H54 (cell line): ENCODE results near the gene LLCFC1.

Experiments used
- DNase-seq: peaks from one replicate; pipeline ENCODE4 v3.0.0; 2011; ENCODE audit warnings: low spot score, mixed read lengths; ENCODE audit not compliant: insufficient read length
- FAIRE-seq: peaks from 3 replicates; lab custom pipeline; 2011; peaks lifted over from hg19 to GRCh38; lab: Jason Lieb, UNC
- POLR2A ChIP-seq: IDR thresholded peaks from 2 replicates; pipeline ENCODE4 v1.6.1; 2011; ENCODE audit warnings: low read depth, mild to moderate bottlenecking, low read length

The LLCFC1 gene

GRCh38 chr7:142942746-142943145 lies 3.5 kb downstream of the LLCFC1 start:
- TF ChIP-seq POLR2A, result no peak
- DNase-seq (no peak), FAIRE-seq (no peak)

- no peak for TF ChIP-seq POLR2A
- no peak for FAIRE-seq
- DNase-seq, result no peak
Measured at GRCh38 chr7:142943706-142944268, 4.5 kb downstream of the LLCFC1 start.

- FAIRE-seq (no peak), DNase-seq (no peak)
- TF ChIP-seq POLR2A, result no peak
Measured at GRCh38 chr7:142945001-142945400, 5.7 kb downstream of the LLCFC1 start.

GRCh38 chr7:142948603-142949002 lies 9.3 kb downstream of the LLCFC1 start:
- DNase-seq (no peak), FAIRE-seq (no peak)
- TF ChIP-seq POLR2A, result no peak

GRCh38 chr7:142950235-142950634 lies 11.0 kb downstream of the LLCFC1 start:
- TF ChIP-seq POLR2A, result no peak
- FAIRE-seq, result no peak
- no peak for DNase-seq

GRCh38 chr7:142954680-142955268 lies 15.5 kb downstream of the LLCFC1 start:
- DNase-seq, result no peak
- no peak for TF ChIP-seq POLR2A
- FAIRE-seq, result no peak

- DNase-seq (no peak), FAIRE-seq (no peak)
- TF ChIP-seq POLR2A, result no peak
Measured at GRCh38 chr7:142956951-142957623, 17.8 kb downstream of the LLCFC1 start.

- no peak for TF ChIP-seq POLR2A
- DNase-seq, result no peak
- FAIRE-seq, result no peak
Measured at GRCh38 chr7:142957723-142958122, 18.4 kb downstream of the LLCFC1 start.

GRCh38 chr7:142959202-142959601 lies 19.9 kb downstream of the LLCFC1 start:
- no peak for FAIRE-seq

GRCh38 chr7:142960955-142961512 lies 21.8 kb downstream of the LLCFC1 start:
- TF ChIP-seq POLR2A, result no peak
- no peak for FAIRE-seq
- DNase-seq, result no peak

More at GRCh38 chr7:142959202-142959601, 19.9 kb downstream of the LLCFC1 start:
- no peak for DNase-seq
- TF ChIP-seq POLR2A, result no peak

- DNase-seq (no peak), FAIRE-seq (no peak)
- TF ChIP-seq POLR2A, result no peak
Measured at GRCh38 chr7:142961595-142961972, 22.3 kb downstream of the LLCFC1 start.

GRCh38 chr7:142961973-142962926 lies 23.0 kb downstream of the LLCFC1 start, which contains the start of gene KEL:
Gene KEL (minus strand): TSS chr7:142962363. CDS start chr7:142962206, 157 bp downstream.
- FAIRE-seq (no peak), DNase-seq (no peak)
- TF ChIP-seq POLR2A, result no peak

GRCh38 chr7:142962991-142963390 lies 23.7 kb downstream of the LLCFC1 start:
- FAIRE-seq (no peak), DNase-seq (no peak)
- TF ChIP-seq POLR2A, result no peak
